ENCODE measurements around the gene QSOX2. TPM values are rescaled to one million over a fixed set of nuclear protein-coding genes. Genes with fewer than 3 reads are reported as not detected.

QSOX2 gene
- polyA plus RNA-seq, 2 of the 4 experiments (the other 2 are of a cell fraction) = 22.3 to 30.2 TPM

DNA sequence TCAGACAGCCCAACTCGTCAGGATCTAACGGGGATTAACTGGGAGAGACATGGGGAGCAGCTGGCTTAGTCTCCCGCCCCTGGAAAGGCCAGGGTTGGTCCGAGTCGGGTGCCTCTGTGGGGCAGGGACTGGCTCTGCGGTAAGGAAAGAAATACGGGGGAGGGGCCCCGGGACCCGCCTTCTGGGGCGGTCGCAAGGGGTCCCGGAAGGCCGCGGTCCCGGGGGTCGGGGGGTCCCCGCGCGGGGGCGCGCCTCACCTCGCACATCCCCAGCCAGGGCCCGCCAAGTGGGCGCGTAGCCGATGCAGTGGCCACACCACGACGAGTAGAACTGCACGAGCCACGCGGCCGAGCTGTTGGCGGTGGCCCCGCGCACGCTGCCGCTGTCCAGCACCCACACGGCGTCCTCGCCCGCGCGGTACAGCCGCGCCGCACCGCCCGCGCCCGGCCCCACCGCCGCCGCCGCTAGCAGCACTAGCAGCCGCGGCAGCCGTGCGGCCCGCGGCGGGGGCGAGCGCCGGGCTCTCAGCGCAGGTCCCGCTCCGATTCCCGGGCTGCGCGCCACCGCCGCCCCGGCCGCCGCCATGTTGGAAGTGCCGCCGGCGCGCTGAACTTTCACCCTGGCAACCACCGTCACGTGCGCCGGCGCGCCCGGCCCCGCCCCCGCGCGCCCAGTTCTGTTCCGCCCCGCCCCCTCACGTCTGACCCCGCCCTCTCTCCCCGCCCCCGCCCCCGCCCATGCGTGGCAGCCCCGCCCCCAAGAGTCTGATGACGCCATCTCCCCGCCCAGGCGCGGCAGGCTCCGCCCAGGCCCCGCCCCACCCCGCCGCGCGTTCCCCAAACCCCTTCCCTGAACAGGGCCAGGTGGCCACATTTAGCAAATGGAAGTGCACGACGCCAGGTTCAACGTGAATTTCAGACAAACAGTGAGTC lies at the start of gene QSOX2 (continued):
- TF ChIP-seq, protein P1, sequence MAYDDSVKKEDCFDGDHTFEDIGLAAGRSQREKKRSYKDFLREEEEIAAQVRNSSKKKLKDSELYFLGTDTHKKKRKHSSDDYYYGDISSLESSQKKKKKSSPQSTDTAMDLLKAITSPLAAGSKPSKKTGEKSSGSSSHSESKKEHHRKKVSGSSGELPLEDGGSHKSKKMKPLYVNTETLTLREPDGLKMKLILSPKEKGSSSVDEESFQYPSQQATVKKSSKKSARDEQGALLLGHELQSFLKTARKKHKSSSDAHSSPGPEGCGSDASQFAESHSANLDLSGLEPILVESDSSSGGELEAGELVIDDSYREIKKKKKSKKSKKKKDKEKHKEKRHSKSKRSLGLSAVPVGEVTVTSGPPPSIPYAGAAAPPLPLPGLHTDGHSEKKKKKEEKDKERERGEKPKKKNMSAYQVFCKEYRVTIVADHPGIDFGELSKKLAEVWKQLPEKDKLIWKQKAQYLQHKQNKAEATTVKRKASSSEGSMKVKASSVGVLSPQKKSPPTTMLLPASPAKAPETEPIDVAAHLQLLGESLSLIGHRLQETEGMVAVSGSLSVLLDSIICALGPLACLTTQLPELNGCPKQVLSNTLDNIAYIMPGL (CRISPR knock-in tag; IDR thresholded peaks at IDR 0.05; ENCODE audit: borderline replicate concordance) = no peak
- TF ChIP-seq PHF8 (IDR thresholded peaks at IDR 0.05; ENCODE audit: borderline replicate concordance, low read depth) (no peak), ESRRA (IDR thresholded peaks at IDR 0.05; ENCODE audit: borderline replicate concordance, low read length) (no peak), EHF (CRISPR knock-in tag; IDR thresholded peaks at IDR 0.05) (no peak), ZSCAN20 (CRISPR knock-in tag; IDR thresholded peaks at IDR 0.05) (no peak), HOXB5 (CRISPR knock-in tag; IDR thresholded peaks at IDR 0.05) (no peak), CBX2 (IDR thresholded peaks at IDR 0.05; ENCODE audit: borderline replicate concordance, low read depth) (no peak), NFE2L2 (conservative IDR thresholded peaks at IDR 0.05; ENCODE audit: low read length) (no peak), HEYL (CRISPR knock-in tag; IDR thresholded peaks at IDR 0.05) (no peak), RARB (CRISPR knock-in tag; IDR thresholded peaks at IDR 0.05) (no peak), JUN (IDR thresholded peaks at IDR 0.05) (peak; percentile 49 to 93; a peak in 4 of 5 replicates), FOSB (CRISPR knock-in tag; IDR thresholded peaks at IDR 0.05) (no peak), RCOR1 (IDR thresholded peaks at IDR 0.05; ENCODE audit: low read depth, low read length) (no peak), ZFP36 (IDR thresholded peaks at IDR 0.05; ENCODE audit: borderline replicate concordance, partially characterized antibody) (no peak), HDAC2 (IDR thresholded peaks at IDR 0.05) (no peak), KDM1A (IDR thresholded peaks at IDR 0.05; ENCODE audit: low read depth) (no peak), ZNF302 (CRISPR knock-in tag; IDR thresholded peaks at IDR 0.05) (no peak), TP53 (CRISPR knock-in tag; IDR thresholded peaks at IDR 0.05) (no peak), RFX5 (IDR thresholded peaks at IDR 0.05) (no peak), CEBPB (IDR thresholded peaks at IDR 0.05) (no peak), GATA3 (IDR thresholded peaks at IDR 0.05; ENCODE audit: borderline replicate concordance) (no peak), RAD21 (conservative IDR thresholded peaks at IDR 0.05 in 1 of 2, IDR thresholded peaks at IDR 0.05 in 1 of 2) (no peak)
- TF ChIP-seq, protein P2, sequence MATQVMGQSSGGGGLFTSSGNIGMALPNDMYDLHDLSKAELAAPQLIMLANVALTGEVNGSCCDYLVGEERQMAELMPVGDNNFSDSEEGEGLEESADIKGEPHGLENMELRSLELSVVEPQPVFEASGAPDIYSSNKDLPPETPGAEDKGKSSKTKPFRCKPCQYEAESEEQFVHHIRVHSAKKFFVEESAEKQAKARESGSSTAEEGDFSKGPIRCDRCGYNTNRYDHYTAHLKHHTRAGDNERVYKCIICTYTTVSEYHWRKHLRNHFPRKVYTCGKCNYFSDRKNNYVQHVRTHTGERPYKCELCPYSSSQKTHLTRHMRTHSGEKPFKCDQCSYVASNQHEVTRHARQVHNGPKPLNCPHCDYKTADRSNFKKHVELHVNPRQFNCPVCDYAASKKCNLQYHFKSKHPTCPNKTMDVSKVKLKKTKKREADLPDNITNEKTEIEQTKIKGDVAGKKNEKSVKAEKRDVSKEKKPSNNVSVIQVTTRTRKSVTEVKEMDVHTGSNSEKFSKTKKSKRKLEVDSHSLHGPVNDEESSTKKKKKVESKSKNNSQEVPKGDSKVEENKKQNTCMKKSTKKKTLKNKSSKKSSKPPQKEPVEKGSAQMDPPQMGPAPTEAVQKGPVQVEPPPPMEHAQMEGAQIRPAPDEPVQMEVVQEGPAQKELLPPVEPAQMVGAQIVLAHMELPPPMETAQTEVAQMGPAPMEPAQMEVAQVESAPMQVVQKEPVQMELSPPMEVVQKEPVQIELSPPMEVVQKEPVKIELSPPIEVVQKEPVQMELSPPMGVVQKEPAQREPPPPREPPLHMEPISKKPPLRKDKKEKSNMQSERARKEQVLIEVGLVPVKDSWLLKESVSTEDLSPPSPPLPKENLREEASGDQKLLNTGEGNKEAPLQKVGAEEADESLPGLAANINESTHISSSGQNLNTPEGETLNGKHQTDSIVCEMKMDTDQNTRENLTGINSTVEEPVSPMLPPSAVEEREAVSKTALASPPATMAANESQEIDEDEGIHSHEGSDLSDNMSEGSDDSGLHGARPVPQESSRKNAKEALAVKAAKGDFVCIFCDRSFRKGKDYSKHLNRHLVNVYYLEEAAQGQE (IDR thresholded peaks at IDR 0.05) = peak; percentile 59
- TF ChIP-seq, protein P3, sequence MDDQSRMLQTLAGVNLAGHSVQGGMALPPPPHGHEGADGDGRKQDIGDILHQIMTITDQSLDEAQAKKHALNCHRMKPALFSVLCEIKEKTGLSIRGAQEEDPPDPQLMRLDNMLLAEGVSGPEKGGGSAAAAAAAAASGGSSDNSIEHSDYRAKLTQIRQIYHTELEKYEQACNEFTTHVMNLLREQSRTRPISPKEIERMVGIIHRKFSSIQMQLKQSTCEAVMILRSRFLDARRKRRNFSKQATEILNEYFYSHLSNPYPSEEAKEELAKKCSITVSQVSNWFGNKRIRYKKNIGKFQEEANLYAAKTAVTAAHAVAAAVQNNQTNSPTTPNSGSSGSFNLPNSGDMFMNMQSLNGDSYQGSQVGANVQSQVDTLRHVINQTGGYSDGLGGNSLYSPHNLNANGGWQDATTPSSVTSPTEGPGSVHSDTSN (IDR thresholded peaks at IDR 0.05) = no peak
- TF ChIP-seq, protein P4, sequence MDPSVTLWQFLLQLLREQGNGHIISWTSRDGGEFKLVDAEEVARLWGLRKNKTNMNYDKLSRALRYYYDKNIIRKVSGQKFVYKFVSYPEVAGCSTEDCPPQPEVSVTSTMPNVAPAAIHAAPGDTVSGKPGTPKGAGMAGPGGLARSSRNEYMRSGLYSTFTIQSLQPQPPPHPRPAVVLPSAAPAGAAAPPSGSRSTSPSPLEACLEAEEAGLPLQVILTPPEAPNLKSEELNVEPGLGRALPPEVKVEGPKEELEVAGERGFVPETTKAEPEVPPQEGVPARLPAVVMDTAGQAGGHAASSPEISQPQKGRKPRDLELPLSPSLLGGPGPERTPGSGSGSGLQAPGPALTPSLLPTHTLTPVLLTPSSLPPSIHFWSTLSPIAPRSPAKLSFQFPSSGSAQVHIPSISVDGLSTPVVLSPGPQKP (IDR thresholded peaks at IDR 0.05; ENCODE audit: low read depth, low read length) = no peak
- TF ChIP-seq, protein P5, sequence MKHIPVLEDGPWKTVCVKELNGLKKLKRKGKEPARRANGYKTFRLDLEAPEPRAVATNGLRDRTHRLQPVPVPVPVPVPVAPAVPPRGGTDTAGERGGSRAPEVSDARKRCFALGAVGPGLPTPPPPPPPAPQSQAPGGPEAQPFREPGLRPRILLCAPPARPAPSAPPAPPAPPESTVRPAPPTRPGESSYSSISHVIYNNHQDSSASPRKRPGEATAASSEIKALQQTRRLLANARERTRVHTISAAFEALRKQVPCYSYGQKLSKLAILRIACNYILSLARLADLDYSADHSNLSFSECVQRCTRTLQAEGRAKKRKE (CRISPR knock-in tag; IDR thresholded peaks at IDR 0.05; ENCODE audit: low read depth) = no peak
